GM23248 (cell line): ENCODE measurements around the gene IL17A. TPM values are rescaled to one million over a fixed set of nuclear protein-coding genes. Genes with fewer than 3 reads are reported as not detected.

Experiments used
- DNase-seq: peaks from one replicate; pipeline ENCODE4 v3.0.0-alpha.2; 2015
- H2AFZ ChIP-seq: fragments of 200-600 bp; sonication (generic); 2 replicates; pipeline ENCODE4 v1.6.1; 2016; ENCODE audit warnings: antibody characterized with exemption
- H3F3A ChIP-seq: fragments of 200-600 bp; sonication (generic); 2 replicates; pipeline ENCODE4 v1.6.1; 2016; ENCODE audit warnings: mild to moderate bottlenecking, antibody characterized with exemption, mixed run types; ENCODE audit not compliant: insufficient read depth
- H3K27ac ChIP-seq: fragments of 200-600 bp; sonication (generic); 2 replicates; pipeline ENCODE4 v1.5.1; 2016; ENCODE audit warnings: mild to moderate bottlenecking
- H3K27me3 ChIP-seq: fragments of 200-600 bp; sonication (generic); replicated peaks from 2 replicates; pipeline ENCODE4 v1.6.1; 2016; ENCODE audit warnings: mild to moderate bottlenecking; ENCODE audit not compliant: insufficient read depth
- H3K36me3 ChIP-seq: fragments of 200-600 bp; sonication (generic); 2 replicates; pipeline ENCODE4 v1.6.1; 2016; ENCODE audit warnings: low read depth, mild to moderate bottlenecking
- H3K4me1 ChIP-seq: fragments of 200-600 bp; sonication (generic); 2 replicates; pipeline ENCODE4 v1.6.1; 2016; ENCODE audit warnings: mild to moderate bottlenecking; ENCODE audit not compliant: insufficient read depth
- H3K4me2 ChIP-seq: fragments of 200-600 bp; sonication (generic); one replicate; pipeline ENCODE4 v1.6.1; 2016; ENCODE audit warnings: mild to moderate bottlenecking; ENCODE audit not compliant: unreplicated experiment
- H3K4me3 ChIP-seq: fragments of 200-600 bp; sonication (generic); 2 replicates; pipeline ENCODE4 v1.5.1; 2016; ENCODE audit warnings: mild to moderate bottlenecking
- H3K79me2 ChIP-seq: fragments of 200-600 bp; sonication (generic); 2 replicates; pipeline ENCODE4 v1.6.1; 2016; ENCODE audit warnings: mild to moderate bottlenecking; ENCODE audit not compliant: insufficient read depth
- H3K9ac ChIP-seq: fragments of 200-600 bp; sonication (generic); 2 replicates; pipeline ENCODE4 v1.6.1; 2016; ENCODE audit warnings: mild to moderate bottlenecking
- H3K9me2 ChIP-seq: fragments of 200-600 bp; sonication (generic); 2 replicates; pipeline ENCODE4 v1.6.1; 2016; ENCODE audit warnings: mixed run types, mild to moderate bottlenecking, moderate library complexity; ENCODE audit not compliant: insufficient read depth
- H3K9me3 ChIP-seq: fragments of 200-600 bp; sonication (generic); one replicate; pipeline ENCODE4 v1.6.1; 2017; ENCODE audit warnings: low read depth
- H4K20me1 ChIP-seq: fragments of 200-600 bp; sonication (generic); 2 replicates; pipeline ENCODE4 v1.6.0; 2016; ENCODE audit not compliant: insufficient read depth
- EZH2 ChIP-seq: fragments of 200-600 bp; sonication (generic); IDR thresholded peaks from 2 replicates; pipeline ENCODE4 v1.6.1; 2018; ENCODE audit warnings: antibody characterized with exemption, mild to moderate bottlenecking; ENCODE audit not compliant: insufficient read depth, poor library complexity, severe bottlenecking
- EZH2phosphoT487 ChIP-seq: fragments of 200-600 bp; sonication (generic); IDR thresholded peaks from 2 replicates; pipeline ENCODE4 v1.6.1; 2018; ENCODE audit warnings: antibody characterized with exemption, moderate library complexity, mild to moderate bottlenecking, low read depth; ENCODE audit not compliant: insufficient read depth
- WGBS, 2 experiments: methylation state at CpG; one replicate each; pipeline ENCODE4 v1.1.6; 2015 to 2017; ENCODE audit warnings: low lambda C conversion rate in 2 of 2, low coverage in 1 of 2; ENCODE audit errors: missing lambda C conversion rate in 2 of 2; 5-methylcytosine and 5-hydroxymethylcytosine counted together
- in situ Hi-C: fragments of 300-500 bp; cut with MboI; formaldehyde crosslinking; loops from 2 replicates; pipeline ENCODE4 v1.15.0; 2020
- polyA plus RNA-seq: library from polyadenylated mRNA; unstranded; fragments of >200 nt; fragmentation: Nextera tagmentation; extraction: Ambion mirVana; gene quantifications from 2 replicates; pipeline ENCODE4 v1.2.1, GENCODE V29; 2016
- total RNA-seq: library from RNA; depleted of rRNA; stranded (reverse); fragments of >200 nt; shearing (Covaris generic); gene quantifications from 2 replicates; pipeline ENCODE4 v1.2.3, GENCODE V29; 2014

Gene IL17A
- total and polyA plus RNA-seq, 2 experiments from 2014 or later, result not detected

DNA sequence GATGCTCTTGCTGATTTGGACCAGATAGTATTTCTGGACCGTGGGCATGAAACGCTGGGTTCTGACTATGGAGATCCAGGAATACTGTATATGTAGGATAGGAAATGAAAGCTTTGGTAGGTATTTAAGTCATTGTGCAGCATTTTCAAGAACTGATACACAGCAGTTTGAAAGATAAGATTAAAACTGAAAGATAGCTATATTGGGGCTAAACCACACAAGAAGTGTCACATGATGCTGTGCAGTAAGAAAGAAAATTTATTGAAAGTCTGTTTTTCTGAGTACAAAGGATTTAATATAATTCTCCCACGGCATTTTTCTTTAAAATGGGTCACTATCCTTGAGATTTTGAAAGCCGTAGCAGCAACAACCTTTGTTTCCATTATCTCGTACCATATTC, 305 bp downstream of the IL17A start:
- no peaks in the 10 kb centered on the region for H3K4me1 ChIP-seq
- TF ChIP-seq EZH2 (no peak), EZH2phosphoT487 (no peak)
- WGBS, 2 experiments, result 40 to 56% methylated on average over 5 of the region's 5 CpGs

GRCh38 chr6:52187098-52187497, 923 bp downstream of the IL17A start:
- H3K4me1 ChIP-seq, result no peaks in the 10 kb centered on the region
- no peak overlapping the region for H3K27ac ChIP-seq
- 36 to 53% methylated on average over 1 of the region's 1 CpG for WGBS, 2 experiments
- TF ChIP-seq EZH2phosphoT487, result no peak
- TF ChIP-seq EZH2, result no peak
- no peaks in the 10 kb centered on the region for H3K9me2 ChIP-seq
- no peak overlapping the region for H2AFZ ChIP-seq
- in situ Hi-C loops, result no loop called here
- H3K79me2 ChIP-seq, result no peaks in the 10 kb centered on the region
- no peak overlapping the region for H3K9ac ChIP-seq
- no peak for DNase-seq
- no peaks in the 10 kb centered on the region for H3K9me3 ChIP-seq
- H3F3A ChIP-seq, result no peaks in the 10 kb centered on the region
- no peak overlapping the region for H3K4me3 ChIP-seq
- H4K20me1 ChIP-seq, result no peaks in the 10 kb centered on the region
- H3K4me2 ChIP-seq, result no peak overlapping the region
- no peaks in the 10 kb centered on the region for H3K36me3 ChIP-seq
- H3K27me3 ChIP-seq, result 0 out of 2 replicates have a peak, but pooled peaks cover 12% of the 10 kb centered on the region

More for the DNA sequence above, 305 bp downstream of the IL17A start:
- no peaks in the 10 kb centered on the region for H3K36me3 ChIP-seq
- 0 out of 2 replicates have a peak, but pooled peaks cover 12% of the 10 kb centered on the region for H3K27me3 ChIP-seq
- H2AFZ ChIP-seq, result no peak overlapping the region
- H3K4me2 ChIP-seq, result no peak overlapping the region
- H3K9me3 ChIP-seq, result no peaks in the 10 kb centered on the region
- DNase-seq, result no peak
- H3F3A ChIP-seq, result no peaks in the 10 kb centered on the region
- H3K9ac ChIP-seq, result no peak overlapping the region
- no peaks in the 10 kb centered on the region for H3K9me2 ChIP-seq
- no peaks in the 10 kb centered on the region for H3K79me2 ChIP-seq
- no peak overlapping the region for H3K4me3 ChIP-seq
- in situ Hi-C loops, result no loop called here
- H4K20me1 ChIP-seq, result no peaks in the 10 kb centered on the region
- no peak overlapping the region for H3K27ac ChIP-seq

DNA sequence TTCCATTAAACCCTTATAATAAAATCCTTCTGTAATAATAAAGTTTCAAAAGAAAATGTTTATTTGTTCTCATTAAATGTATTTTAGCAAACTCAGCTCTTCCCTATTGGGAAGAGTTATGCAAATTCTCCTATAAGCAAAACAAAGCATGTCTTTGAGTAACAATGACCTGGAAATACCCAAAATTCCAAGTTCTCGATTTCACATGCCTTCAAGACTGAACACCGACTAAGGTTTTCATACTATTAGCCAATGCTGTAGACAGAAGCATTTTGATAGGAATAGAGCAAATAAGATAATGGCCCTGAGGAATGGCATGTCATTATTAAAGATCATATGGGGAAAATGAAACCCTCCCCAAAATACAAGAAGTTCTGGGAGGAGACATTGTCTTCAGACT, 3.8 kb downstream of the IL17A start:
- H4K20me1 ChIP-seq, result no peaks in the 10 kb centered on the region
- no peak for TF ChIP-seq EZH2phosphoT487
- no peak for TF ChIP-seq EZH2
- DNase-seq, result no peak
- 0 out of 2 replicates have a peak, but pooled peaks cover 12% of the 10 kb centered on the region for H3K27me3 ChIP-seq
- no peak overlapping the region for H3K4me3 ChIP-seq
- H3K9me3 ChIP-seq, result no peaks in the 10 kb centered on the region
- no peaks in the 10 kb centered on the region for H3K9me2 ChIP-seq
- H3K79me2 ChIP-seq, result no peaks in the 10 kb centered on the region
- no peak overlapping the region for H3K9ac ChIP-seq
- H3K27ac ChIP-seq, result no peak overlapping the region
- WGBS, 2 experiments, result 64 to 73% methylated on average over 2 of the region's 2 CpGs
- H2AFZ ChIP-seq, result no peak overlapping the region
- no peaks in the 10 kb centered on the region for H3F3A ChIP-seq
- H3K4me1 ChIP-seq, result no peaks in the 10 kb centered on the region
- H3K36me3 ChIP-seq, result no peaks in the 10 kb centered on the region
- in situ Hi-C loops, result no loop called here
- H3K4me2 ChIP-seq, result no peak overlapping the region

GRCh38 chr6:52190409-52190808, 4.2 kb downstream of the IL17A start:
- WGBS, 2 experiments, result 27 to 33% methylated on average over 3 of the region's 3 CpGs
- TF ChIP-seq EZH2phosphoT487 (no peak), EZH2 (no peak)

DNA sequence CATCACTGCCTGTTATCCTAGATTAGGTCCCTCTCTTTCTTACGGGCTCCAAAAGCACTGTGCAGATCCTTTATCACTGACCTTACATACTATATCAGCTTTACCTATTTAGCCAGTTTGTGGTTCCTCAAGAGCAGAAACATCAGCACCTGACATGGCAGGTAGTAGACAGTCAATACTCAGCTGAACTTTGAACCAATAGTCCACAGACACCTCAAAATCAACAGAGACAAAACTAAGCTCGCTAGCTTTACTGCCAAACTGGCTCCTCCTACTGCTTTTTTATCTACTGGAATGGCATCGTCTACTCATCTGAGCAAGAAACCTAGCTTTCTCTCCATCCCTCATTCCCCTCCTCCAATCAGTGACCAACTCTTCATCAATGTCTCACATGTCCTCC, 5.6 kb downstream of the IL17A start:
- no peak for TF ChIP-seq EZH2
- TF ChIP-seq EZH2phosphoT487, result no peak
- Histone ChIP-seq H3K9ac (no peak overlapping the region), H3K4me1 (no peaks in the 10 kb centered on the region), H3F3A (no peaks in the 10 kb centered on the region), H3K9me3 (no peaks in the 10 kb centered on the region), H3K79me2 (no peaks in the 10 kb centered on the region), H3K27me3 (0 out of 2 replicates have a peak, but pooled peaks cover 12% of the 10 kb centered on the region), H4K20me1 (no peaks in the 10 kb centered on the region), H3K36me3 (no peaks in the 10 kb centered on the region), H3K9me2 (no peaks in the 10 kb centered on the region), H2AFZ (no peak overlapping the region), H3K4me3 (no peak overlapping the region), H3K4me2 (no peak overlapping the region), H3K27ac (no peak overlapping the region)
- 23 to 30% methylated on average over 3 of the region's 3 CpGs for WGBS, 2 experiments
- DNase-seq, result no peak
- in situ Hi-C loops, result no loop called here

More at GRCh38 chr6:52190409-52190808, 4.2 kb downstream of the IL17A start:
- in situ Hi-C loops, result no loop called here
- no peak for DNase-seq
- H3K4me3 ChIP-seq, result no peak overlapping the region
- H4K20me1 ChIP-seq, result no peaks in the 10 kb centered on the region
- H3K79me2 ChIP-seq, result no peaks in the 10 kb centered on the region
- H3K9me3 ChIP-seq, result no peaks in the 10 kb centered on the region
- no peaks in the 10 kb centered on the region for H3K9me2 ChIP-seq
- no peak overlapping the region for H2AFZ ChIP-seq
- H3F3A ChIP-seq, result no peaks in the 10 kb centered on the region
- H3K9ac ChIP-seq, result no peak overlapping the region
- H3K36me3 ChIP-seq, result no peaks in the 10 kb centered on the region
- H3K27ac ChIP-seq, result no peak overlapping the region
- no peak overlapping the region for H3K4me2 ChIP-seq
- no peaks in the 10 kb centered on the region for H3K4me1 ChIP-seq
- 0 out of 2 replicates have a peak, but pooled peaks cover 12% of the 10 kb centered on the region for H3K27me3 ChIP-seq
